Measurements from ENCODE around the gene SAMD14.
A peak's percentile ranks its signal among the peaks of the same experiment; 100 is the strongest.

SAMD14 gene

GRCh38 chr17:50094243-50094752 is 35.7 kb downstream of the SAMD14 start:
- Histone ChIP-seq H3K36me3 (ENCODE audit: control insufficient read depth in 4 of 4, insufficient read depth in 4 of 4, low read length in 3 of 4) (peaks cover 0 to 23% (median 14%) of the 10 kb centered on the region in 4 experiments), H3K4me3 (ENCODE audit: control insufficient read depth in 1 of 7, extremely low read depth in 1 of 7, insufficient read depth in 4 of 7, low read depth in 2 of 7, low read length in 6 of 7) (peak overlapping the region; percentile 77 to 97 (median 84)), H3K9me3 (ENCODE audit: control extremely low read depth in 1 of 5, control insufficient read depth in 4 of 5, insufficient read depth in 2 of 5, low read depth in 1 of 5, low read length in 4 of 5) (no peaks in the 10 kb centered on the region), H3K27ac (ENCODE audit: insufficient read depth in 1 of 2, low read depth in 1 of 2, low read length in 2 of 2, poor library complexity in 1 of 2, severe bottlenecking in 2 of 2) (no peak overlapping the region), H3K4me1 (ENCODE audit: control extremely low read depth in 1 of 4, control insufficient read depth in 4 of 4, insufficient read depth in 4 of 4, low read length in 3 of 4) (peaks cover 0 to 24% (median 19%) of the 10 kb centered on the region in 4 experiments), H3K27me3 (replicated peaks in 2 of 5; ENCODE audit: control insufficient read depth in 4 of 5, insufficient read depth in 5 of 5, low read length in 4 of 5) (no peaks in the 10 kb centered on the region)
- CTCF ChIA-PET = interaction anchor here (0.7 to 11.8 kb wide), 31 partner anchors 10 to 385 kb away, joined by 3 to 134 read pairs (median 4); partner anchors contain the start of genes SAMD14 and SGCA
- DNase-seq = peak; percentile 86 to 91 (median 89)
- WGBS (ENCODE audit: insufficient coverage) = 0% methylated on average over 12 of the region's 21 CpGs
- POLR2A ChIA-PET = interaction anchor here (1.3 kb wide), 1 partner anchor 67 kb away, joined by 4 read pairs; no protein-coding TSS in a partner anchor

GRCh38 chr17:50093807-50094206 is 36.2 kb downstream of the SAMD14 start:
- ChIA-PET CTCF (interaction anchor here (0.7 to 11.8 kb wide), 29 partner anchors 10 to 385 kb away, joined by 3 to 134 read pairs (median 4); partner anchors contain the start of genes SAMD14 and SGCA), POLR2A (interaction anchor here (1.3 kb wide), 1 partner anchor 66 kb away, joined by 4 read pairs; no protein-coding TSS in a partner anchor)
- Histone ChIP-seq H3K9me3 (ENCODE audit: control extremely low read depth in 1 of 5, control insufficient read depth in 4 of 5, insufficient read depth in 2 of 5, low read depth in 1 of 5, low read length in 4 of 5) (no peaks in the 10 kb centered on the region), H3K4me3 (ENCODE audit: control insufficient read depth in 1 of 7, extremely low read depth in 1 of 7, insufficient read depth in 4 of 7, low read depth in 2 of 7, low read length in 6 of 7) (no peak overlapping the region), H3K27ac (ENCODE audit: insufficient read depth in 1 of 2, low read depth in 1 of 2, low read length in 2 of 2, poor library complexity in 1 of 2, severe bottlenecking in 2 of 2) (no peak overlapping the region), H3K36me3 (ENCODE audit: control insufficient read depth in 4 of 4, insufficient read depth in 4 of 4, low read length in 3 of 4) (peaks cover 0 to 18% (median 11%) of the 10 kb centered on the region in 4 experiments), H3K27me3 (replicated peaks in 2 of 5; ENCODE audit: control insufficient read depth in 4 of 5, insufficient read depth in 5 of 5, low read length in 4 of 5) (no peaks in the 10 kb centered on the region), H3K4me1 (ENCODE audit: control extremely low read depth in 1 of 4, control insufficient read depth in 4 of 4, insufficient read depth in 4 of 4, low read length in 3 of 4) (peaks cover 0 to 24% (median 19%) of the 10 kb centered on the region in 4 experiments)
- DNase-seq = no peak
- 100% methylated on average over 1 of the region's 3 CpGs for WGBS (ENCODE audit: insufficient coverage)

- POLR2A ChIA-PET = no interaction called here
- Histone ChIP-seq H3K4me1 (ENCODE audit: control extremely low read depth in 1 of 4, control insufficient read depth in 4 of 4, insufficient read depth in 4 of 4, low read length in 3 of 4) (peaks cover 0 to 24% (median 19%) of the 10 kb centered on the region in 4 experiments), H3K36me3 (ENCODE audit: control insufficient read depth in 4 of 4, insufficient read depth in 4 of 4, low read length in 3 of 4) (peaks cover 0 to 12% (median 8%) of the 10 kb centered on the region in 4 experiments), H3K4me3 (ENCODE audit: control insufficient read depth in 1 of 7, extremely low read depth in 1 of 7, insufficient read depth in 4 of 7, low read depth in 2 of 7, low read length in 6 of 7) (no peak overlapping the region), H3K27me3 (replicated peaks in 2 of 5; ENCODE audit: control insufficient read depth in 4 of 5, insufficient read depth in 5 of 5, low read length in 4 of 5) (no peaks in the 10 kb centered on the region), H3K27ac (ENCODE audit: insufficient read depth in 1 of 2, low read depth in 1 of 2, low read length in 2 of 2, poor library complexity in 1 of 2, severe bottlenecking in 2 of 2) (no peak overlapping the region), H3K9me3 (ENCODE audit: control extremely low read depth in 1 of 5, control insufficient read depth in 4 of 5, insufficient read depth in 2 of 5, low read depth in 1 of 5, low read length in 4 of 5) (no peaks in the 10 kb centered on the region)
- CTCF ChIA-PET = interaction anchor here (1.0 to 11.8 kb wide), 10 partner anchors 11 to 386 kb away, joined by 3 to 134 read pairs (median 8); no protein-coding TSS in a partner anchor
- WGBS (ENCODE audit: insufficient coverage) = 86% methylated on average over 2 of the region's 3 CpGs
- no peak for DNase-seq
These were observed 36.7 kb downstream of the SAMD14 start for GRCh38 chr17:50093246-50093645.

- POLR2A ChIA-PET = no interaction called here
These were observed 38.1 kb downstream of the SAMD14 start for GRCh38 chr17:50091918-50092285.

GRCh38 chr17:50090971-50091917 is 38.7 kb downstream of the SAMD14 start:
- no peak overlapping the region for H3K4me3 ChIP-seq (ENCODE audit: control insufficient read depth in 1 of 7, extremely low read depth in 1 of 7, insufficient read depth in 4 of 7, low read depth in 2 of 7, low read length in 6 of 7)
- no peaks in the 10 kb centered on the region for H3K36me3 ChIP-seq (ENCODE audit: control insufficient read depth in 4 of 4, insufficient read depth in 4 of 4, low read length in 3 of 4)
- 87% methylated on average over 11 of the region's 15 CpGs for WGBS (ENCODE audit: insufficient coverage)
- H3K9me3 ChIP-seq (ENCODE audit: control extremely low read depth in 1 of 5, control insufficient read depth in 4 of 5, insufficient read depth in 2 of 5, low read depth in 1 of 5, low read length in 4 of 5) = no peaks in the 10 kb centered on the region
- H3K4me1 ChIP-seq (ENCODE audit: control extremely low read depth in 1 of 4, control insufficient read depth in 4 of 4, insufficient read depth in 4 of 4, low read length in 3 of 4) = peaks cover 0 to 17% (median 14%) of the 10 kb centered on the region in 4 experiments
- no peak overlapping the region for H3K27ac ChIP-seq (ENCODE audit: insufficient read depth in 1 of 2, low read depth in 1 of 2, low read length in 2 of 2, poor library complexity in 1 of 2, severe bottlenecking in 2 of 2)
- ChIA-PET CTCF (interaction anchor here (0.7 to 11.8 kb wide), 11 partner anchors 9 to 679 kb away, joined by 3 to 134 read pairs (median 3); no protein-coding TSS in a partner anchor), POLR2A (no interaction called here)
- DNase-seq = no peak
- H3K27me3 ChIP-seq (replicated peaks in 2 of 5; ENCODE audit: control insufficient read depth in 4 of 5, insufficient read depth in 5 of 5, low read length in 4 of 5) = no peaks in the 10 kb centered on the region

More at GRCh38 chr17:50091918-50092285, 38.1 kb downstream of the SAMD14 start:
- Histone ChIP-seq H3K4me3 (ENCODE audit: control insufficient read depth in 1 of 7, extremely low read depth in 1 of 7, insufficient read depth in 4 of 7, low read depth in 2 of 7, low read length in 6 of 7) (no peak overlapping the region), H3K4me1 (ENCODE audit: control extremely low read depth in 1 of 4, control insufficient read depth in 4 of 4, insufficient read depth in 4 of 4, low read length in 3 of 4) (peaks cover 0 to 22% (median 18%) of the 10 kb centered on the region in 4 experiments), H3K27ac (ENCODE audit: insufficient read depth in 1 of 2, low read depth in 1 of 2, low read length in 2 of 2, poor library complexity in 1 of 2, severe bottlenecking in 2 of 2) (no peak overlapping the region), H3K9me3 (ENCODE audit: control extremely low read depth in 1 of 5, control insufficient read depth in 4 of 5, insufficient read depth in 2 of 5, low read depth in 1 of 5, low read length in 4 of 5) (no peaks in the 10 kb centered on the region), H3K27me3 (replicated peaks in 2 of 5; ENCODE audit: control insufficient read depth in 4 of 5, insufficient read depth in 5 of 5, low read length in 4 of 5) (no peaks in the 10 kb centered on the region), H3K36me3 (ENCODE audit: control insufficient read depth in 4 of 4, insufficient read depth in 4 of 4, low read length in 3 of 4) (no peaks in the 10 kb centered on the region)
- DNase-seq = no peak
- CTCF ChIA-PET = interaction anchor here (0.7 to 11.8 kb wide), 10 partner anchors 8 to 679 kb away, joined by 3 to 134 read pairs (median 4); no protein-coding TSS in a partner anchor
- WGBS (ENCODE audit: insufficient coverage) = 100% methylated on average over 1 of the region's 2 CpGs

- no peak for DNase-seq
- POLR2A ChIA-PET = no interaction called here
- Histone ChIP-seq H3K36me3 (ENCODE audit: control insufficient read depth in 4 of 4, insufficient read depth in 4 of 4, low read length in 3 of 4) (no peaks in the 10 kb centered on the region), H3K9me3 (ENCODE audit: control extremely low read depth in 1 of 5, control insufficient read depth in 4 of 5, insufficient read depth in 2 of 5, low read depth in 1 of 5, low read length in 4 of 5) (no peaks in the 10 kb centered on the region), H3K4me3 (ENCODE audit: control insufficient read depth in 1 of 7, extremely low read depth in 1 of 7, insufficient read depth in 4 of 7, low read depth in 2 of 7, low read length in 6 of 7) (no peak overlapping the region), H3K4me1 (ENCODE audit: control extremely low read depth in 1 of 4, control insufficient read depth in 4 of 4, insufficient read depth in 4 of 4, low read length in 3 of 4) (peaks cover 0 to 8% (median 6%) of the 10 kb centered on the region in 4 experiments), H3K27ac (ENCODE audit: insufficient read depth in 1 of 2, low read depth in 1 of 2, low read length in 2 of 2, poor library complexity in 1 of 2, severe bottlenecking in 2 of 2) (no peak overlapping the region), H3K27me3 (replicated peaks in 2 of 5; ENCODE audit: control insufficient read depth in 4 of 5, insufficient read depth in 5 of 5, low read length in 4 of 5) (no peaks in the 10 kb centered on the region)
- WGBS (ENCODE audit: insufficient coverage) = 88% methylated on average over 4 of the region's 6 CpGs
- CTCF ChIA-PET = interaction anchor here (0.8 to 11.8 kb wide), 3 partner anchors 24 to 232 kb away, joined by 3 to 134 read pairs (median 16); no protein-coding TSS in a partner anchor
These were observed 39.9 kb downstream of the SAMD14 start for GRCh38 chr17:50090071-50090470.
